ENCODE results near the gene ORMDL2.

The ORMDL2 gene

GRCh38 chr12:55814257-55814656, 3.6 kb upstream of the ORMDL2 start:
- no peak for ATAC-seq
- TF ChIP-seq PATZ1 (CRISPR knock-in tag; IDR thresholded peaks at IDR 0.05; ENCODE audit: borderline replicate concordance) (no peak), ESRRG (CRISPR knock-in tag; IDR thresholded peaks at IDR 0.05) (no peak), ZNF565 (CRISPR knock-in tag; conservative IDR thresholded peaks at IDR 0.05; ENCODE audit: low read depth) (no peak), CREB5 (CRISPR knock-in tag; IDR thresholded peaks at IDR 0.05; ENCODE audit: low read depth) (no peak), SNAI2 (CRISPR knock-in tag; IDR thresholded peaks at IDR 0.05) (no peak), OSR1 (CRISPR knock-in tag; IDR thresholded peaks at IDR 0.05) (no peak), ZFP3 (CRISPR knock-in tag; IDR thresholded peaks at IDR 0.05) (no peak), ZNF8 (CRISPR knock-in tag; IDR thresholded peaks at IDR 0.05) (no peak), ZC3H10 (CRISPR knock-in tag; IDR thresholded peaks at IDR 0.05) (no peak), BACH2 (CRISPR knock-in tag; IDR thresholded peaks at IDR 0.05; ENCODE audit: borderline replicate concordance) (no peak), ARNTL (CRISPR knock-in tag; IDR thresholded peaks at IDR 0.05; ENCODE audit: borderline replicate concordance, low read depth) (no peak), ZNF70 (CRISPR knock-in tag; IDR thresholded peaks at IDR 0.05) (no peak), TOX (CRISPR knock-in tag; IDR thresholded peaks at IDR 0.05; ENCODE audit: borderline replicate concordance) (no peak), CSDC2 (CRISPR knock-in tag; IDR thresholded peaks at IDR 0.05) (no peak), CSRNP3 (CRISPR knock-in tag; IDR thresholded peaks at IDR 0.05) (no peak)

GRCh38 chr12:55815473-55815872, 2.4 kb upstream of the ORMDL2 start:
- no peak for ATAC-seq
- TF ChIP-seq CSDC2 (CRISPR knock-in tag; IDR thresholded peaks at IDR 0.05) (no peak), PPARA (CRISPR knock-in tag; IDR thresholded peaks at IDR 0.05; ENCODE audit: borderline replicate concordance) (no peak)

GRCh38 chr12:55816881-55817344, 928 bp upstream of the ORMDL2 start:
- TF ChIP-seq POU6F1 (CRISPR knock-in tag; IDR thresholded peaks at IDR 0.05; ENCODE audit: borderline replicate concordance, low read depth) (no peak), PATZ1 (CRISPR knock-in tag; IDR thresholded peaks at IDR 0.05; ENCODE audit: borderline replicate concordance) (no peak), TOX (CRISPR knock-in tag; IDR thresholded peaks at IDR 0.05; ENCODE audit: borderline replicate concordance) (no peak), PPARA (CRISPR knock-in tag; IDR thresholded peaks at IDR 0.05; ENCODE audit: borderline replicate concordance) (no peak), ZC3H10 (CRISPR knock-in tag; IDR thresholded peaks at IDR 0.05) (no peak), CREB5 (CRISPR knock-in tag; IDR thresholded peaks at IDR 0.05; ENCODE audit: low read depth) (no peak), ARNTL (CRISPR knock-in tag; IDR thresholded peaks at IDR 0.05; ENCODE audit: borderline replicate concordance, low read depth) (no peak), ESRRG (CRISPR knock-in tag; IDR thresholded peaks at IDR 0.05) (no peak), BACH2 (CRISPR knock-in tag; IDR thresholded peaks at IDR 0.05; ENCODE audit: borderline replicate concordance) (no peak), CSDC2 (CRISPR knock-in tag; IDR thresholded peaks at IDR 0.05) (no peak), TSHZ2 (CRISPR knock-in tag; IDR thresholded peaks at IDR 0.05) (no peak)
- peak; percentile 7 for ATAC-seq

All from SK-N-SH treated with all-trans-retinoic acid at 6 μM for 48 hours (cell line).